HG03457 (cell line): ENCODE data around the gene GALNT14.

Source experiments
- ATAC-seq: cut with Tn5 transposase; IDR thresholded peaks from one replicate; pipeline ENCODE4 v1.9.1; 2021; ENCODE audit warnings: moderate number of reproducible peaks; ENCODE audit not compliant: unreplicated experiment

Gene GALNT14

DNA sequence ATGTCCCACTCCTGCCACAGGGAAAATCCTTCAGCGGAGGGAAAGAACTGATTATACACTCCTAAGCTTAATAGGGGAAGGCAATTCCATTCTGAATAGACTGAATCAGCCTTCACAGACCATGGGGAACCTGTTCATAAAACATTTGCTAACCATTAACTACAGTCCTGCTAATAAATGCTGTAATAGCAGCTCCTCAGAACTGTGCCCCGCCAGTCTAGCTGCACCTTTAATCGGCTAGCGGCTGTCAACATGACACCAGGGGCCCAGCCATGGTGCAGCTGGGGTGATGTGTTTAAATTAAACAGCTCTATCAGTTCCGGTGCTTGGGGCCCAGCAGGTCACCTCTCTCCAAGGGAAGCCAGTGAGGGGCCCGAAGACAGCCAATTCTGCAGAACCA, 77.8 kb downstream of the GALNT14 start:
- no peak for ATAC-seq

DNA sequence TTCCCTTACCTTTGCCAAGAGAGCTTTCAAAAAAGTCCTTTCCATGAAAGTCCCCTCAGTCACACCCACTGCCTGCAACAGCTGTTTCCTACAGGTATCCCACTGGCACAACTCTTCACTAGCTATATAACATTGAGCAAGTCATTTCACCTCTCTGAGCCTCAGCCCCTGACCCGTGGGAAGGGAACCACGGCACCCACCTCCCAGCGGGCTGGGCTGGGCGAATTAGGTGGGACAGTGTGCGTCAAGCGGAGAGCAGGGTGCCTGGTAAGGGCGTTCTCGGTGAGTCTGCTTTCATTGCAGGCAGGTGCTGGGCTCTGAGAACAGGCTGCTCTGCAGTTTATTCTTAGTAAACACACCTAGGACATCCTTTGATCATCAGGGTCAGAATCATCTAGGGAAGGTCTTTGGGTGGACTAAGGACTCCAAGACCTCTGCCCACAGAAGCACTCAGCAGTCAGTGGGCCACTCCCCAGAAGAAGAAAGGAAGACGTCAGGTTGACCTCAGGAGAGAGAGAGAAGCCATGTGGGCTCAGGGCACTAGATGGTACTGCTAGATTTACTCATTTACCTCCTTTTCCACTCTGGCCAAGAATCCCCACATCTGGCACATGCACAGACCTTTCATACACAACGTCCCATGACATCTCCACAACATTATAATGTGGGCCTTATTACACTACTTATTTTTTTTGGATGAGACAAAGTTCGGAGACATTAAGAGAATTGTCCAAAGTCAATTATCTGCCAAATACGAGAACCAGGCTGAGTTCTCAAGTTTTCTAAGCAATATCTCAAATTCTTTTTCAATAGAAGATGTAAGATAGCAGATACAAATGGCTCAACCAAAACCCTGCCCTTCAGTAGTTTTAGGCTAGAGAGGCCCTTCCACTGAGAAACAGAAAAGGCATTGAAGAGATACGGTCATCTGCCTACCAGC, 79.9 kb downstream of the GALNT14 start:
- ATAC-seq: no peak

DNA sequence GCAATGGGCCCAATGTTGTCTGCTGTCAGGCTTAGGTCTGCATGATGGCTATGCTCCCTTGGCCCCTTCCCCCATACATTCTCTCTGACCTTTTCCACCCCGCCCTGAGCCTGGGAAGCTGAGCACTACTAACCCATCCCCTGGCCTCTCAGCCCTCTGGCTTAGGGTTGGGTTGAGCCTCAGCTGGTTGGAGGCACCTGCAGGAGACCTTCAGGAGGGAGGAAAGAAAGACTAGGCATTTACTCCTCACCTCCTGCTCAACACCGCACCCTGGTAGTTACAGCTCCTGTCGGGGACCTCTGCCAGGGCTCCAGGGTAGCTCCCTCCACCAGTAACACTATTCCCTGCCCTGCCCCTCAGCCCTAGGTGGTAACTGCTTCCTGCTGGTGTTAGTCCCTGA, 80.5 kb downstream of the GALNT14 start:
- ATAC-seq: no peak

DNA sequence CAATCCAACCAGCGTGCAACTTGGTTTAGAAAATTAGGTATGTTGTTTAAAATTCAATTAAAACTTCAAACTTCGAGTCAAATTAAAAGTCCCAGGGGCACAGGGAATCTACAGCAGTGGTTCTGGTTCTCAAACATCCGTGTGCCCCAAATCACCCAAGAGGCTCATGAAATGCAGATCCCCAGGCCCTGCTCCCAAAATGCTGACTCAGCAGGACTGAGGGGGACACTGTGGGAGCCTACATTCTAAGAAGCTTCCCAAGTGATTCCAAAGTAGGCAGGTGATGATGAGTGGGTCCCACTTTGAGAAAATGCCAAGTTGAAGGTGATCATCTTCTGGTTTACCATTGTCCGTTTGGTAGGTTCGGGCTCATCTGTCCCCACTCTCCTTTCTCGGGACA, 82.3 kb downstream of the GALNT14 start:
- ATAC-seq: no peak

DNA sequence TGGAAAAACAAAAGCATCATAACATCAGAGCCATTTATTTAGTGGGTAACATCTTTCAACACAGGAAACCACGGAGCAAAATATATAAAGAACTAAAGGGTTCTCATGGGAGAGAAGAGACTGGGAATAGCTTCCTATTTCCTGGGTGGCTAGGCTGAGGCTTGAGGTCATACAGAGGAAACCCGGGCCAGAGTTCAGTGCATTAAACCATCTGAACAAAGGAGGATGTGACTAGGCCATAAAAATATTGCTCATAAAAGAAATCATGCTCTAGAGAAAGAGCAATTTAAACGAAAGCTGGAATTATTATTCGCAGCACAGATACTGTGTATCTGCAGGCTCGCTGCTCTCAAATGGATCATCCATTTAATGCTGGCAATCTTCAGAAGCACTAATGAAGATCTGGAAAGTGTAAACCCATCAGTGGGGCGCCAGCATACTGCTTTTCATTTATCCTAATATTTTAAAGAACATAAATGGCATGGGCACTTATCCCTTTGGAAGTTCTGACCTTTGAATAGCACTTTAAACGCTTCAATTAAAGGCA, 83.3 kb downstream of the GALNT14 start:
- ATAC-seq: no peak

DNA sequence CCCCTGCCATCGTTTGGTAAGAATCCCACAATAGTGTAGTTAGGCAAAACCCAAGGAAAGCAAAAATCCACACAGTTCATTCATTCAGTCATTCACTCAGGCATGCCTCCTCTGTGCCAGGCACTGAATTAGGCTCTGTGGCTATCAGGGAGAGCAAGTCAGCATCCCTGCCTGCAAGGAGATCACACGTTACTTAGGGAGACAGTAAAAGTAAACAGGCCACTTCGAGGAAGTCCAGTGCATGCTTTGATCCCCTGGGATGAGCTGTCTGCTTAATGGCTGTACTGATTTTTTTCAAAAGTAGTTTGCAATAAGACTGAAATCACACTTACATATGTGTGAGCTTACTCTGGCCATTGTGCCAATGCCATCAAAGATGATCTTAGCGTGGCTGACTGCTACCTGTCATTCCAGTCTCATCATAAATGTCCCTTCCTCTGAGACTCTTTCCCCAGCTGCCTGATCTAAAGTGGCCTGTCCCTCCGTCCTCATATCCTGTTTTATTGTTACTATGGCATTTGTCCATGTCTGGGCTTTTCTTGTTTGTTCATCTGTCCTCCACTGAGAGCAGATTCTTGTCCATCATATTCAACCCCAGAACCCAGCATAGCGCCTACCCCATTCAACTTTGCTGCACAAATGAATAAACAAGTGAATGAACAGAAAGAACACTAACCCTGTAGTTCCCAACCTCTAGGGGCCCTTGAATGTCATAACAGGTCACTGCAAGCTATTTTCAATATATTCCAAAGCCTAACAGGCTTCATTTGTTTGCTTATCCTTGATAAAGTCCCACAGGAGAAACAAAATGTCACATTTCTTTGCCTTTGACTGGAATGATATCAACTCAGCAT, 84.1 kb downstream of the GALNT14 start:
- no peak for ATAC-seq

DNA sequence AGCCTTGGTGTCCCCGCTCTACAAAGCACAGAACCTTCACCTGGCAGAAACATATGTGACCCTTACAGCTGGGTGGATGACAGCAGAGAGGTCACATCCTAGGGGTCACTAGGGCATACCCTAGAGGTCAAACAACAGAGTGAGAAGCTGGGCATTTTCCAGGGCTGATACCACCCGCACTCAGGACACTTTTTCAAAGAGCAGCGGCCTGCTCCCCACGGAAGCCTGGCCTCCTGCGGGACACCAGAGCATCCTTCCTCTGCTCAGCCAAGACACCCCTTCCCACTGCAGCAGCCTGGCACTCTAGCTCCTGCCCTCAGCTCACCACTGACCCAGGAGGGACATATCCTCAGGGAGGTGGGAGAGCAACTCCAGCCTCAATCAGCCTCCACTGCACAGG, 86.0 kb downstream of the GALNT14 start:
- no peak for ATAC-seq

DNA sequence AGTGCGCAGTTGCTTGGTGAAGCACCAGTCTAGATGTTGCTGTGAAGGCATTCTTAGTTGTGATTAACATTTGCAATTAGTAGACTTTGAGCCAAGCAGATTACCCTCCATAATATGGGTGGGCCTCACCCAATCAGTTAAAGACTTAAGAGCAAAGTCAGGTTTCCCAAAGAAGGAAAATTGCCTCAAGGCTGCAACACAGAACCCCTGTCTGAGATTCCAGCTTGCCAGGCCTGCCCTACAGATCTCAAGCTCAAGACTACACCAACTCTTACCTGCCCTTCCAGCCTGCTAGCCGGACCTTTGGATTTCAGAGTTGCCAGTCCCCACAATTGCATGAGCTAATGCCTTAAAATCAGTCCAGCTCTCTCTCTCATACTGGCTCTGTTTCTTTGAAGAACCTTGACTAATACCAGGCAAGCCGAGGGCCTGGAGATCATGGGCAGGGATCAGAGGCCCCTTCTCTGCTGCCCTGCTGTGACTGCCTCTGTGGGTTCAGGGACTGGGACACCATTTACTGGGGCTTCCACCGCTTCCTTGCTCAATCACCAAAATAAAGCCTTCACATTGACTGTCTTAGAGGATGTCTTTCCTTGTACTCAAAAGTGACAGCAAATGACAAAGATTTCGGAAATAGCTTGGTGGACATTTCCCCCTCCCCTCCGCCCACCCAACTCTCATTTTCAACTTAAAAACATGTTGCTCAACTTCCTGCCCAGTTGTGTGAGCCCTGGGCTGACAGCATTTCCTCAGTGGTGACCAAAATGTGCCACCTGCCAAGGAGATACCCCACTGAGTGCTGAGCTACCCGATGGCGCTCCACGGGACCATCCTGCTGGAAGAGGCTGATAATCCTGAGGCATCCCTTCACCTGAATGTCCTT, 86.7 kb downstream of the GALNT14 start:
- ATAC-seq: no peak

DNA sequence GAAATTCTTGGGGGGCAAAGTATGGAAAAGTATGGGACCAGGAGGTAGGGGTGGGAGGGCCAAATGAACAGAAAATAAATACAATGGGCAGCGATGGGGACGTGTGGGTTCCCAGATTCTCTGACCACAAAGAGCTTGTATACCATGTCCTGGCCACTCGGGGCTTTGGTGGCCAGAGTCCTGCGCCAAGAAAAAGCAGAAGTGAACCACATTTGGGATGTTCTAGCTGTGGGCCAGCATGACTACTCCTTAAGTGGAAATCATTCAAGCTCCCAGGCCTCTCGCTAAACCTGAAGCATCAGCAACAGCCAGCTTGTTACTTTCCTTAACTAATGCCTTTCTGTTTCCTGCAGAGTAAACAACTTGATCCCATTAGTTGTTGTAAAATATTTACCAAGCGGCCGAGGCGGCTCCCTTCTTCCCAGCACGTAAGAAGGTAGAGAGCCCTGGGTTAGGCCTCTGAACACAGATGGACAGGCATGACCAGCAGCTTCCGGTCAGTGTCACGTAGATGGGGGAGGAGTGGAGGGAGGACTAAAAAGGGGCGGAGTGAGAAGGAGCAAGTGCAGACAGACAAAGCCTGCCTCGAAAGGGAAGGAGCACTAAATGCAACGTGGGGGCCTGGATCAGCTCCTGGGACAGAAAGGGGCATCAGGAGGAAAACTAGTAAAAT, 88.2 kb downstream of the GALNT14 start:
- no peak for ATAC-seq

DNA sequence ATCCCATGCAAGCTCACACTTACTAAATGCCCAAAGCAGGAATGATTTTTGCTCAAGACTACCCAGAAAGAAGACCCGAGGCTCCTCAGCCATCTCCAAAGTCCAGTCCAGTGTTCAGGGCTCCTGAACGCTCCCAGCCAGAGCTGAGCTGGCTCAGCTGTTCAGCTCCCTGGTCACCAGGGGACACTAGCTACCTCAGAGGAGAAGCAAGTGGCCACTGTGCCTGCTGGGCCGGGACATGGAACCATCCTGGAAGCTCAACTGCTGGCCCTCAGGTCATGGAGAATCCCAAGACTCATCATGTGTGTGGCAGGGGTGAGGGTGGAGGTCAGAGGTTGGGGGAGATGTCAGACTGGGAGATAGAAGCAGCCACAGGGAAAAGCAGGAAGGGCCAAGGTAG, 89.0 kb downstream of the GALNT14 start:
- no peak for ATAC-seq

DNA sequence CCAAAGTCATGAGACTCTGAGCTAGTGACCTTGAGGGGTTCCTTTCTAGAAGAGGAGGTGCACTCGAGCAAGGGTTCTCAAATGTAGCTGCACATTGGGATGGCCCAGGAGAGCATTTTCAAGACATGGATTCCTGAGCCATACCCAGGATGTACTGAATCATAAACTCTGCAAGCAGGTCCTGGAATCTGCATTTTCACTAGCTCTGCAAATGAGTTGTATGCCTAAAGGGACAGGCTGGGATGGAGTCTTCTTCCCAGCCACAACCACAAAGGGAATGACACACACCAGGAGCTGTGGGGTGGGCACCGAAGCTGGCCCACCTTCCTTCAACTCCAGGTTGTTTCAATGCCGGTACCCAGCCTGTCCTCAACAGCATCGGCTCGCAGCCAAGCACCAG, 90.6 kb downstream of the GALNT14 start:
- ATAC-seq: no peak

DNA sequence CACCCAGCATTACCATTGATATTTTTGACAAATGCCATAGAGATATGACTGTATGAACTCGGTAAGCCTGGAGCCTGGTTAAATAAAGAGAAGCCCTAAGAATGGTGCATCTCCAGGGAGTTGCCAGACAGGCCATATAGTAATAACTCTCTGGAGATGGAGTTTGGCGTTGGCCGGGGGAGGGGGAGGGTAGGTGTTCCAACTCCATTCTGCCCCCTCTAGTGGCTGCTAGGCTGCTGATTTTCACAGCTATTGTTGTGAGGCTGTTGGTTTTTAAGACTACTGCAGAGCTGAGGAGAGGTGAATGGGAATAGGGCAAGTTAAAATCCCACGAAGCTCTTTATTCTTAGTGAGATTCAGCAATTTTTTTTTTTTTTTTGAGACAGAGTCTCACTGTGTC, 99.9 kb downstream of the GALNT14 start:
- ATAC-seq: no peak

DNA sequence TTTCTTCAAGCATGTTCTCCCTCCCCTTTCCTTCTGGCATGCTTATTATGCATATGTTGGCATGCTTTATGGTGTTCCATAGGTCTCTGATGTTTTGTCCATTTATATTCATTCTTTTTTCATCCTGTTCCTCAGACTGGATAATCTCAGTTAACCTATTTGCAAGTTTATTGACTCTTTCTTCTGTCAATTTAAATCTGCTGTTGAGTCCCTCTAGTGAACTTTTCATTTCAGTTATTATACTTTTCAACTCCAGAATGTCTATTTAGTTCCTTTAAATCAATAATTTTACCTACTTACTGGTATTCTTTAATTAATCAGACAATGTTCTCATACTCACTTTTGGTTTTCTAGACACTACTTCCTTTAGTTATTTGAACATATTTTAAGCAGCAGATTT, 101.2 kb downstream of the GALNT14 start:
- no peak for ATAC-seq

DNA sequence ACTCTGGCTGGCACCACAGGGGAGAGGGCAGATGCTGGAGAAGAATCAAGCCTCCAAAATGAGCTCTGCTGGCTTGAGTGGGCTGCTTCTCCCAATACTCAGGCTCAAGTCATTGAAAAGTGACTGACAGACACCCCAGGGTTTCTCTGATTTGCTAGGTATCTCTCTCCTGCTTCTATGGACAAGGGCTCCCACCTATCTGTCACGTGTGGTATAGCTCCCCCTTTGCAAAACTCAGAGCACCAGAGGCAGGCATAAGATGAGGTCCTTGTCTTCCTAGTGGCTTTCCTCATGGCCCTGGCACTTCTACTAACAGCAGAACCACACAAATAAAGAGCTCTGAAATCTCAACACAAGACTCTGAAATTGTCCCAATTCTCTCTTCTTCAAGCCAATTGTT, 105.2 kb downstream of the GALNT14 start:
- ATAC-seq: no peak

DNA sequence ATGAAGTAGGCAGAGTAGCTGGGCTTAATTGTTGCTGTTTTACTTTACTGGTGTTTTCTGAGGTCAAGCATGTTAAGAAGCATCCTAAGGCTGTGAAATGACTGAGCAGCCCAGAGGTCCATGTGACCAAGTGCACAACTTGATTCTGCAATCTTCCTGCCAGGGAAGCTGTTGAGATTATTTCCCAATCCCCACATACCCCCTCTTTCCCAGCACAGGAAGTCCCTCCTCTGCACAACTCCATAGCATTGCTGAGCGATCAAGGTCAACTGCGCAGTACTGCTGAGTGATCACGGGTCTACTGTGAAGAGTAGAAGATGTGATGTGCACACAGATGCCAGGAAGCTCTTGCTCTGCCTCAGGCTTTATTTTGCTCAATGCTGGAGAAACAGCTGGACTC, 105.8 kb downstream of the GALNT14 start:
- no peak for ATAC-seq

DNA sequence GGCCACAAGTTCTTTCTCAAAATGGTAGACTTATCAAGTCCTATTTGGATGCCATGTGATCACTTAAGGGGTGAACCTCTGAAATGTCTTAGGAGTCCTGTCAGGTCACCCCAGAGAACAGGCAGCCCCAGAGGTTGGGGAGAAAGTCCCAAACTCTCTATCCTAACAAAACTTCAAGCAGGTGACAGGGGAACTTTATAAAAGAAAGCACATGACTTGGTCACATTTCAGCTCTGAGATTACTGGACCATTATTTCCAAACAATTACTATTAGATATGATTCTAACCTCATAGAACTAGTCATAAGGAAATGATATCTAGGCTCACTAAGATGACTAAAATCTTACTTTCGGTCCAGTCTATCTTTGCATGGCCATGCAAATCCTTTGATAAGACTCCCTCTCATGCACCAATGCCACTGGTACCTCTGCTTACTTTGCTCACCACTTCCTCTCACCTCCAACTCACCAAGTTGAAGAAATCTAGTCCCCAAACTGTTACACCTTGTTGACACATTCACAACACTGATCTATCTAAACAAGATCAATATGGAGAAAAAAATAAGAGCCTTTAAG, 107.0 kb downstream of the GALNT14 start:
- ATAC-seq: no peak

DNA sequence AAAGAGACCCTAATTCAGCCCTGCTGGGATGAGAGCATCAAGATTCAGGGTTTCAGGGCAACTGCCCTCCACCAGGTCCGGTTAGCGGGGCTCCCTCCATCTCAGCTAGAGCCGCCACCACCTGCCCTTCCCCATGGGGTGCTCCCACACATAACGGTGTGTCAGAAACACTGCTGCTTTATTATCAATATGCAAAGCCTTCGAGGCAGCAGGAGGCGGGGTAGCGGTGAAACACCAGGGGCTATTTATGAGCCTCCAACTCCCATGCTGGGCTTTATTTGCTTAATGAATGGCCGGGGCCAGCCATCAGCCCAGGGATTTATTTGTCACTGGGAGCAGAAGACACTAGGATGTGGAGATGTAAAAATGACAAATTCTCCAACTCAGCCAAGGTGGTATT, 109.8 kb downstream of the GALNT14 start:
- no peak for ATAC-seq

DNA sequence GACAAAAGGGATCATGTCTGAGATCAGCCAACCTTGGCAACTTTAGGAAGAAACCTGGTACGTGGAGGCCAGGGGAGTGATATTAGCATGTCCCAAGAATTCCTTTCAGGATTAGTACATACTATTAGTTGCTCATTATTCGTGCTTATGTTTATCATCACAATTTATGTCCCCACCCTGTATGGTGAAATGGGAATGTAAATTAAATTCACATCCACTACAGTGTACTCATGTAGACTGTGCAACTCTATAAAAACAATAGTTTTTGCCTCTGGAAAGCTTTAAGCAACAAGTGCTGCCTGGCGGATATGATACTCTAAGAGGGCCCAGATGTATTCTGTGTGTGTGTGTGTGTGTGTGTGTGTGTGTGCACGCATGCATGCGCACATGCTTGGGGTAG, 110.7 kb downstream of the GALNT14 start:
- ATAC-seq: no peak

DNA sequence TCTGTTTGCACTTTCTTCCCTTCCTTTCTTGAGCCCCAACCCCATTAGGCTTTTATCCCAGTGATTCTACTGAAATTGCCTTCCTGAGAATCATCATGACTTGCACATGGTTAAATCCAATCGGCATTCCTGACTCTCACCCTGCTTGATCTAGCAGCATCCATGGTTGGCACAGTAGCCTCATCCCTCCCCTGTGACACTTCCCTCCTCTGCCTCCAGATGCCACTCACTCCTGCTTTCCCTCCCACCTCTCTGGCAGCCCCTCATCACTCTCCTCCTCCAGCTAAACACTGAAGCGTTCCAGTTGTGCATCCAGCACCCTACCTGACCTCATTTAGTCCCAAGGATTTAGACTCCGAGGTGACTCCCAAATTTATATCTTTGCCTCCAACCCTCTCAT, 114.7 kb downstream of the GALNT14 start:
- ATAC-seq: no peak

DNA sequence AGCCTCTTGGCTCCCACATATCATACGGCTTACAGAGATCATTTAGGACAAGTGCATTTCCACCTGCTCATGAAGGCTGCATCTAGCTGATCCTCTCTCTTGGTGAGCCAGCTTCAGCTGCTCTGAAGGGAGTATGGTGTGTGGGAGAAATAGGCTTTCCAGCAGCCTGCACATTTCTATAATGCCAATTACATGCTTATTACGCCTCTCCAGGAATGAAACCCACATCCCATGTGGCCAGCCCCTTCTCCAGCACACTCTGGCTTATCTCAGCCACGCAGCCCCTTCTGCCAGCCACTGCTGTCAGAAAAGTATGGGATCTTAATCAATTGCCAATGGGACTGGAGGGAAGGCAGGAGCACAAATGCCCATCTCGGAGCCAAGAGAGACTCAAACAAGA, 117.5 kb downstream of the GALNT14 start:
- no peak for ATAC-seq
